ENCODE results near the gene ZNF12.
"Not testable (repeated sequence)": the region's sequence is repeated elsewhere in the genome, so short reads cannot be mapped to it uniquely, and the experiment has no call there.

The ZNF12 gene

GRCh38 chr7:6691103-6691502 lies 15.6 kb downstream of the ZNF12 start:
- peak in 1 of 3 experiments; percentile 26 for DNase-seq

- no peak for DNase-seq
Measured at GRCh38 chr7:6680146-6680545, 26.6 kb downstream of the ZNF12 start.

GRCh38 chr7:6675807-6676405 lies 30.8 kb downstream of the ZNF12 start:
- no peak for DNase-seq

GRCh38 chr7:6670851-6671250 lies 35.9 kb downstream of the ZNF12 start:
- not testable (repeated sequence) for DNase-seq

DNA sequence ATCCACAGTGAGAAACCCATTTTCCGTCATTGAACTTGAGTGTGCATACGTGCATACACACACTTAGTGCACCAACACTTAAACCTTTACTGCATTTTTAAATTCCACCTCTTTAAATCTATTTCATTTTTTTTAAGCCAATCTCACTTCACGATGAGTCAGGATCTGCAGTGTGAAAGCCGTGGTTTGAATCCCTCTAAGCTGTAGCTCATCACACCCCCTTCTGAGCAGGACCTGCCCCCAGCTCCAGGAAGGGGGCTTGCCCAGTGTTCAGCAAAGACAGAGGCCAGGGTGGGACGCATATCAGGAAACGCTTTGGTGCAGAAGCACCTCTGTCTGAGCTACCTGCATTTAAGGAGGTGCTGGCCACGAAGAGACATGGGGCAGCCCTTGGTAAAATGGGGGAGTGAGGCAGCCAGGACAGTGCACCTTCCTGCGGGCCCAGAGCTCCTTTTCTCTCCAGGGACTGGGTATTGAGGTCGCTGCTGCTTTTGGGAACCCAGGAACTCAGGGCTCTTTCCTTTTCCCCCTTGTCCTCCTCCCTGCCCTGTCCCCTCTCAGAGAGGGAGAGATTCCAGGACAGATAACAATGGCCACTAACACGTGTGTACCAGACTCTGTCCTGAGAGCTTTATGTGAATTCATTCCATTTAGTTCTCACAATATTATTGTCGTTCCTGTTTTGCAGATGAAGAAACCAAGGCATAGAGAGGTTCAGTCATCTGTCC lies 48.0 kb downstream of the ZNF12 start:
- DNase-seq: peak in 1 of 3 experiments; percentile 41

GRCh38 chr7:6656413-6656812 lies 50.3 kb downstream of the ZNF12 start:
- no peak for DNase-seq

DNA sequence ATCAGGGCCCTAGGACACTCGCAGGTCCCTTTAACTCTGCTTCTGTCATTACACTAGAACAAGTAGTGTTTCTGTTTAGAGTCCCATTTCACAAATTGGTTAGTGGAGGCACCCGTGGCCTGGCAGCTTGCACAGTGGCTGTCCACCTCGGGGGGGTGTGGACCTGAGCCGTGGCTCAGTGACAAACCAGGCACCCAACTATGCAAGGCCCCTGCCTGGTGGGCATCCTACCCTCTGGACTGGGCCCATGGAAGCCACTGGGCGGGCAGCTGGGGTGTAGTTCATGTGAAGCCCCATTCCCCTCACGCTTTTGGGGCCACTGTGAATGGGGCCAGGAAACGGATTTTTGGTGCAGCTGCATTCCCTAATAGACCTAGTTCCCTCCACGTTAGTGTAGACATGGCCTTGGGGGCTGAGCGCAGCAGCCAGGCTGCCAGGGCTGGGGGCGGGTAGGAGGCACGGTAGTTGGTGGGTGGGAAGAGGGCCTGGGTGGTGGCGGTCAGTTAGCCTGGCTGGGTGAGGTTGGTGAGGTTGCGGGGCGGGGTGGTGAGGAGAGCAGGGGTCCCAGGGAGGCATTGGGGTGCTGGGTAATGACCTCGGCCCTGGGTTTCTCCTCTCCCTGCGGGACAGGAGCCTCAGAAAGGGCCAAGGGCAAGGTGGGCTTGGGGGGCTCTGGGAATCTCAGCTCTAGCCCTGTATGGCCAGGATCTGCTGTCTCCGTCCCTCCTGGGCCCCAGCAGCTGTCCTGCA lies 50.9 kb downstream of the ZNF12 start:
- no peak for DNase-seq

DNA sequence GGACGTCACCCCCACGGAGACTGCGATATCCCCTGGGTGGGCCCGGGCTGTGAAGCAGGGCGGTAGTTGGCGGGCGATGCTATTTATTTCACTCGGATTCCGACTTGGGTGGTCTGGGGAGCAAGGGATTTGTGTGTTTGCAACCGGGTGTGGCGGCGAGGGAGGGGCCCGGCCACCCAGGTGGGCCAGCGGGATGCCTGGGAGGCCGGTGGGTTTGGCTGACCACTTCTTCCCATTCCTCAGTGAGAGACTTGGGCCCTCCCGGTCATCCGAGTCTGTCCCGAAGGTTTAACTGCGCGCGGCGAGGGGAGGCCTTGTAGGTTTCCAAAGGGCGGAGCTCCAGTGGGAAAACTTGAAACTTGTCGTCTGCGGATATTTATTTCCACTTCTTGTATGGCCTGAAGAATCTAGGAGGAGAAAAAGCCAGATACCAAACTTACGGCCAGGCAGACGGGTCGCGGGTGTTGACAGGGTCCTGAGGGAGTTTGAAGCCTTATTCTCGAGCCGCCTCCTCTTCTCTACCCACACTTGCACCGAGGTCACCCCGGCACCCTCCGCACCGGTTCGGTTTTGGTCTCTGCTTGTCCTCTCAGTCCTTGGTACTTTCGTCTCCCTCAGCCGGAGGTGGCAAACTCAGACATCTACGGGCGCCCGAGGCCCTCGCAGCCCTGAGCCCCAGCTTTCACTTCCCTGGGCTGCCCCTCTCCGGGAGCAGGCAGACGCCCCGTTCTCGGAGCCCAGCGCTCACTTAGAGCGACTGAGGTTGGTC lies 51.7 kb downstream of the ZNF12 start:
- no peak for DNase-seq

- no peak for DNase-seq
Measured at GRCh38 chr7:6654113-6654841, 52.5 kb downstream of the ZNF12 start.

DNA sequence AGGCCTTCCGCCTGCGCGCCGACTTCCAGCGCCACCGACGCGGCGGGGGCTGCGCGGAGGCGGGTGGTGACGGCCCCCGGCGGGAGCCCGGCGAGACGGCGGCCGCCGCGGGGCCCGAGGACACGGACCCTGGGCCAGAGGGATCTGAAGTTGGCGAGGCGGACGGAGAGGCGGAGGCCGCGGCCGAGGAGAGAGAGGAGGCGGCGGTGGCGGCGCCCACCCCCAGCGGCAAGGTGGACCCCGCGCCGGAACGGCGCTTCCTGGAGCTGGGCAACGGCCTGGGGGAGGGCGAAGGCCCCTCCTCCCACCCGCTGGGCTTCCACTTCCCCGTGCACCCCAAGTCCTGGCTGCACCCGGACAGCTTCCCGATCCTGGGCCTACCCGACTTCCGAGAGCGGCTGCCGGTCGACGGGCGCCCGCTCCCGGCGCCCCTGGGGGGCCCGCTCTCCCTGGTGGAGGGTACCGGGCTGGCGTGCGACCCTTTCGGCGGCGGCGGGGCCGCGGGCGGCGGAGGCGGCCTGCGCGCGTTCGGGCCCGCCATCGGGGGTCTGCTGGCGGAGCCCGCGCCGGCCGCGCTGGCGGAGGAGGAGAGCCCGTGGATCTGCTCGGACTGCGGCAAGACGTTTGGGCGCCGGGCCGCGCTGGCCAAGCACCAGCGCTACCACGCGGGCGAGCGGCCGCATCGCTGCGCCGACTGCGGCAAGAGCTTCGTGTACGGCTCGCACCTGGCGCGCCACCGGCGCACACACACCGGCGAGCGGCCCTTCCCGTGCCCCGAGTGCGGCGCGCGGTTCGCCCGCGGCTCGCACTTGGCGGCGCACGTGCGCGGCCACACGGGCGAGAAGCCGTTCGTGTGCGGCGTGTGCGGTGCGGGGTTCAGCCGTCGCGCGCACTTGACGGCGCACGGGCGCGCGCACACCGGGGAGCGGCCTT lies 53.4 kb downstream of the ZNF12 start:
- no peak for DNase-seq

- no peak for DNase-seq
Measured at GRCh38 chr7:6652446-6653011, 54.2 kb downstream of the ZNF12 start.

DNA sequence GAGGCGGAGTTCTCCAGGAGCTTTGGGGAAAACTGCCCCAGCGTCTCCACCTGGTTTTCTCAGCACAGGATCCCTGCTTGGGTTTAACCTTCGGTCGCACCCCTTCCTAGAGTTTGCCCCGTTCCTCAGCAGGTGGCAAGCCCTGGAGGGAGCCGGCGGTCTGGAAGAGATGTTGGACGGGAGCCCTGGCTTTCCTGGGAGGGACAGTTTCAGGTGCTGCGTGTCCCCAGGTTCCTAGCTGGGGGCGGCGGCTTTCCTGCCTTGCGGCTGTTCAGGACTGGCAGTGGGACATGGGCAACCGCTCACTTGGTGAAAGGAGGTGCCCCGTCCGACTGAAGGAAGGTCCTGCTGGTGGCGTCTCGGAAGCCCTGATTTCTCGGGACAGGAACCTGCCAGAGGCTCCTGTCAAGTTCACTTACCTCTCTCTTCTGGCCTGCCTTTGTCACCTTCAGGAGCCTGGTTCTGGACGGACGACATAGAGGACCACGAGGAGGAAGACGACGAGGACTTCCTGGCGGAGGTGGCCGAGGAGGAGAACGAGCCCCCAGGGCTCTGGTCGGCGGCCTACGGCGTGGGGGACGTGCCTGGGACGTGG lies 54.8 kb downstream of the ZNF12 start:
- no peak for DNase-seq

DNA sequence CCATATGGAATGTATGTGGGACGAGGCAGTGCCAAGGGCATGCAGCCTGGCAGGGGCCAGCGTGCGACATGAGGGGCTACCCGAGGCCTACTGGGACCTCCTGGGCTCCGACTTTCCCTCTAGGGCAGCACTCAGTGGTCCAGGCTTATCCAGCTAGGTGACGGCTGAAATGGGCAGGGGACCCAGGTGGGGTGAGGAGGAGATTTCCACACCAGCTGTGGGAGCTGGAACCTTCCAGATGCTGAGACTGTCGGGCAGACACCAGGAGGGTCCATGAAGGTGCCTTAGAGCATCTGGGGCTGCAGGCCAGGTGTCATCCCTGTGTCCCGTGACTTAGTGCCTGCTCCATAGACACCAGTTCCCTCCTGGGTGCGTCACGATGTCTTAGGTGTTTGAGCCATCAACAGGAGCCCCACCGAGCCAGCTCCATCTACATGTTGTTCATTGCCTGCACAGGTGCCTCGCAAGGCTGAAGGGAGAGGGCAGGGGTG lies 56.2 kb downstream of the ZNF12 start:
- no peak for DNase-seq

DNA sequence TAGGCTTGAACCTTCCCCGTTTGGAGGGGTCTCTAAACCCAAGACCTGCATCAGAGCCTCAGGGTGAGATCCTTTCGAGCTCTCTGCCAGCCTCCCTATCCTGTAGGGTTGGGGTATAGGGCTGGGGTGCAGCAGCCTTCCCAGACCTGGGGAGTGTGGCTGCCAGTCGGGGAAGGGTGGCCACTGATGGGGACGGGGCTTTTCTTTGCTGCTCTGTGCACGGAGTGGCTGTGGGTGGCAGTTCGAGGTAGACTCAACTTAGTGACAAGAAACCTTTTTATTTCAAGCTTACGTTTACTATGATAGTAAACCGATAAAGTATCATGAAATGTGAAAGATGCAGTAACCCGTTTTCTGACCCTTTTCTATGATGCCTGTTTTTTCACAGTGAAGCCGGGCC lies 56.7 kb downstream of the ZNF12 start:
- no peak for DNase-seq

DNA sequence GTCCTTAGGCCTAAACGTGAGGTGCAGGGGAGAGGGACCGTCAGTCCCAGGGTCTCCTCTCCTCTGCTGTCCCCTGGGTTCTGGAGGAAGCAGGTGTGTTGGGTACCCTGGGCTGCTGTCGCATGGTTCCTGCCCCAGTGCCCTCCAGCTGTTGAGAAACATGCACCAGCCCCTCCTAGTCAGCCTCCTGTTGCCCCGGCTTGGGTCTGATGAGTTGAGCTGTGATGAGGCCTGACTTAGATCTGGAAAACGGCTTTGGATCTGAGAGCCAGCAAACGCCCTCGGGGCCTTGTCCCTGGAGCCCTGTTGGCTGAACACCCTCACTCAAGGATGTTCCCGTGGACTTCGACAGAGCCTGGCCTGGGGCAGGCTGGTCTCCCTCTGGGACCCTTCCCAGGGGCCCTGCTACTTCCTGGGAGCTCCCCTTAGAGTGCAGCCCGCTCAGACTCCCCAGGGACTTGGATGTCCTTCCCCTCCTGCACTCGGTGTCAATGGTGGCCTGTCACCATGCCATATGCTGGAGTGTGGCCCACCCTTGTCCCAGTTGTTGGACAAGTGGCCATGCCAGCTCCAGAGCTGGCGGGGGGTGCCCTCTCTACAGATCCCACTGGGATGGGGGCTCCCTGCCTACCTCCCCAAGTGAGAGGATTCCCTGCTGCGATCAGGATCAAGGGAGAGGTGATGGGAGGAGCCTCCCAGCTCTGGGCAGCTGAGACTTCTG lies 57.3 kb downstream of the ZNF12 start:
- DNase-seq: no peak

GRCh38 chr7:6648815-6649104 lies 58.0 kb downstream of the ZNF12 start:
- DNase-seq: no peak

GRCh38 chr7:6648066-6648814 lies 58.5 kb downstream of the ZNF12 start:
- DNase-seq: no peak

DNA sequence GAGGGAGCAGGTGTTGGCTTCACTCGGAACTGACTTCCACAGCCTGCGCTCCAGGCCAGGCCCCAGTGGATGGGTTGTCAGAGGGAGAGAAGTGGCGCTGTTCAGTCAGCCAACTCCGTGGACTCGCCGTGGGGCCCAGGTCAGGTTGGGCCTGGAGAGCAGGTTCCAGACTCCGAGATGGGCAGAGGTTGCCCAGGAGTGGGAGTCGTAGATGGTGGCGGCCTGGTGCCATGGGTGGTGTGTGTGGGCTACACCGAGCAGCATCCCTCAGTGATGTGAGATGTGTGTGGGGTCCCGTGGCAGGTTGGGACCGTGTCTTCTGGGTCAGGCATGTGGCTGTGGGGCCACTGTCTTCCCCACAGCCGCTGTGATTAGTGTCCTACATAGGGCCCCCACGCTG lies 59.2 kb downstream of the ZNF12 start:
- no peak for DNase-seq

DNA sequence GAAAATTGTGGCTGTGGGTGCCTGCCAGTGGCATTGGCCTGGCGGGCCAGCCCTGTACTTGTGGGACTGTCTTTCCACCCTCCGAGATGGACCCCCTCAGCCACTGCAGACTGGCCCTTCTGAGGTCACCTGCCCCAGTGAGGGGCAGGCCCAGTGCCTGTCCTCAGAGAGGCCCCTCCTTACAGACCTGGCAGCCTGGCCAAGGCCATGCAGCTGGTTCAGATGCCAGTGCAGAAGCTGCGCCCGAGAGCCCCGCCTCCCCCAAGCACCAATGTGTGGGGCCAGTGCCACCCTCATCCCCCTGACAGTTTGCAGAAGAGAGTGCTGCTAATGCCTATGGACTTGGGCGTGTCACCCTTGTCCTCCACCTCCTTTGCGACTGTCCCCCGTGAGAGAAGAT lies 59.7 kb downstream of the ZNF12 start:
- no peak for DNase-seq

Data from NCI-H1417 (cell line).